PFSK-1 (cell line): ENCODE measurements around the gene HSPG2.

Experiments
- FOXP2 ChIP-seq: optimal IDR thresholded peaks from 2 replicates; pipeline ENCODE3; 2011; ENCODE audit warnings: borderline replicate concordance, control low read depth, inconsistent platforms; ENCODE audit not compliant: insufficient read depth; ENCODE audit errors: extremely low read length, extremely low read depth
- POLR2AphosphoS5 ChIP-seq: IDR thresholded peaks from 2 replicates; pipeline ENCODE4 v1.6.1; 2012; ENCODE audit warnings: low read depth, mild to moderate bottlenecking, control low read depth, low read length, moderate library complexity
- SIN3A ChIP-seq: IDR thresholded peaks from 2 replicates; pipeline ENCODE4 v1.6.1; 2012; ENCODE audit warnings: mild to moderate bottlenecking, low read length, moderate library complexity, borderline replicate concordance; ENCODE audit not compliant: insufficient read depth
- TAF1 ChIP-seq: IDR thresholded peaks from 2 replicates; pipeline ENCODE4 v1.6.1; 2012; ENCODE audit warnings: low read length, control low read depth, borderline replicate concordance; ENCODE audit not compliant: insufficient read depth
- TF ChIP-seq, protein P1 (sequence below), 2 experiments: IDR thresholded peaks; 2 replicates each; pipeline versions ENCODE4 v1.6.1 to v1.8.0; 2011 to 2012; ENCODE audit warnings: low read depth in 2 of 2, low read length in 2 of 2, control low read depth in 1 of 2, inconsistent platforms in 1 of 2, mild to moderate bottlenecking in 1 of 2, moderate library complexity in 1 of 2; ENCODE audit not compliant: insufficient read depth in 1 of 2

DNA sequence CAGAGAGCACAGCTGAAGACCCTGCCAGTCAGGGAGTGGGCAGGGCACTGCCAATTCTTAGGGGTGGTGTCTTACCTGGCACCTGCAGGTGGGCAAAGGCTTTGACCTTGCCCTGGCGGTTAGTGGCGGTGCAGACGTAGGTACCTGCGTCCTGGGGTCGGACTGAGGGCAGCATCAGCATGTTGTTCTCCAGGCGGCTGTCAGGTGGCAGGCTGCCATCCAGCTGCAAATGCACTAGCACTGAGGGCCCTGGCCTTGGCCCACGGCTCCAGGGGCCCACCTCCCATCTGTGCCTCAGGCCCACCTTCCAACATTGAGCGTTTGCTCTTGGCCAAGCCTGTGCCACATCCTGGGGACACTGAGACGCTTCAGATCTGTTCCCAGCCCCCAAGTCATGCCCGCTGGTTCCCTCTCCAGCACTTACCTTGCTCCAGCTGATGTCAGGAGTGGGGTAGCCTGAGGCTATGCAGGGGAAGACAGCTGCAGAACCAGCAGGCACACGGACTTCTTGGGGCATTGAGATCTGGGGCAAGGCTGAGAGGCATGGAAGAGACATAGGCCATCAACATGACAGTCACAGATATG lies 103.6 kb downstream of the HSPG2 start:
- TF ChIP-seq POLR2AphosphoS5, result no peak
- no peak for TF ChIP-seq TAF1
- TF ChIP-seq, protein P1, sequence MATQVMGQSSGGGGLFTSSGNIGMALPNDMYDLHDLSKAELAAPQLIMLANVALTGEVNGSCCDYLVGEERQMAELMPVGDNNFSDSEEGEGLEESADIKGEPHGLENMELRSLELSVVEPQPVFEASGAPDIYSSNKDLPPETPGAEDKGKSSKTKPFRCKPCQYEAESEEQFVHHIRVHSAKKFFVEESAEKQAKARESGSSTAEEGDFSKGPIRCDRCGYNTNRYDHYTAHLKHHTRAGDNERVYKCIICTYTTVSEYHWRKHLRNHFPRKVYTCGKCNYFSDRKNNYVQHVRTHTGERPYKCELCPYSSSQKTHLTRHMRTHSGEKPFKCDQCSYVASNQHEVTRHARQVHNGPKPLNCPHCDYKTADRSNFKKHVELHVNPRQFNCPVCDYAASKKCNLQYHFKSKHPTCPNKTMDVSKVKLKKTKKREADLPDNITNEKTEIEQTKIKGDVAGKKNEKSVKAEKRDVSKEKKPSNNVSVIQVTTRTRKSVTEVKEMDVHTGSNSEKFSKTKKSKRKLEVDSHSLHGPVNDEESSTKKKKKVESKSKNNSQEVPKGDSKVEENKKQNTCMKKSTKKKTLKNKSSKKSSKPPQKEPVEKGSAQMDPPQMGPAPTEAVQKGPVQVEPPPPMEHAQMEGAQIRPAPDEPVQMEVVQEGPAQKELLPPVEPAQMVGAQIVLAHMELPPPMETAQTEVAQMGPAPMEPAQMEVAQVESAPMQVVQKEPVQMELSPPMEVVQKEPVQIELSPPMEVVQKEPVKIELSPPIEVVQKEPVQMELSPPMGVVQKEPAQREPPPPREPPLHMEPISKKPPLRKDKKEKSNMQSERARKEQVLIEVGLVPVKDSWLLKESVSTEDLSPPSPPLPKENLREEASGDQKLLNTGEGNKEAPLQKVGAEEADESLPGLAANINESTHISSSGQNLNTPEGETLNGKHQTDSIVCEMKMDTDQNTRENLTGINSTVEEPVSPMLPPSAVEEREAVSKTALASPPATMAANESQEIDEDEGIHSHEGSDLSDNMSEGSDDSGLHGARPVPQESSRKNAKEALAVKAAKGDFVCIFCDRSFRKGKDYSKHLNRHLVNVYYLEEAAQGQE (IDR thresholded peaks at IDR 0.05; ENCODE audit: insufficient read depth in 1 of 2, low read depth in 2 of 2, low read length in 2 of 2), result no peak
- TF ChIP-seq SIN3A, result no peak
- no peak for TF ChIP-seq FOXP2
